ENCODE measurements around the gene SRP54.

Gene SRP54

GRCh38 chr14:34971381-34971780 lies 11.4 kb upstream of the SRP54 start:
- peaks cover 22% of the 10 kb centered on the region for H3K36me3 ChIP-seq (ENCODE audit: insufficient read depth, low read length)
- no peaks in the 10 kb centered on the region for H3K9me2 ChIP-seq (ENCODE audit: low read depth, low read length)
- H3K9me3 ChIP-seq (ENCODE audit: low read length), result no peaks in the 10 kb centered on the region
- no peaks in the 10 kb centered on the region for H3F3A ChIP-seq (ENCODE audit: insufficient read depth, low read length)
- H4K20me1 ChIP-seq (ENCODE audit: insufficient read depth, low read length), result no peaks in the 10 kb centered on the region
- no peaks in the 10 kb centered on the region for H3K27me3 ChIP-seq (ENCODE audit: insufficient read depth, low read length)
- TF ChIP-seq EZH2 (IDR thresholded peaks at IDR 0.05; ENCODE audit: borderline replicate concordance, low read length) (no peak), CTCF (IDR thresholded peaks at IDR 0.05; ENCODE audit: low read length) (no peak)
- H3K4me1 ChIP-seq (ENCODE audit: insufficient read depth, low read length, severe bottlenecking), result peaks cover 7% of the 10 kb centered on the region
- H3K79me2 ChIP-seq (ENCODE audit: insufficient read depth, low read length), result peaks cover 17% of the 10 kb centered on the region
- H2AFZ ChIP-seq (ENCODE audit: low read length), result no peak overlapping the region
- H3K4me3 ChIP-seq (ENCODE audit: low read depth, low read length, poor library complexity, severe bottlenecking), result no peak overlapping the region
- H3K4me2 ChIP-seq (ENCODE audit: low read length), result no peak overlapping the region
- no peak overlapping the region for H3K27ac ChIP-seq (ENCODE audit: low read depth, low read length, poor library complexity, severe bottlenecking)
- H3K9ac ChIP-seq (ENCODE audit: low read length), result no peak overlapping the region

GRCh38 chr14:34971801-34972200 lies 11.0 kb upstream of the SRP54 start:
- Histone ChIP-seq H3K4me3 (ENCODE audit: low read depth, low read length, poor library complexity, severe bottlenecking) (no peak overlapping the region), H3K36me3 (ENCODE audit: insufficient read depth, low read length) (peaks cover 20% of the 10 kb centered on the region), H3F3A (ENCODE audit: insufficient read depth, low read length) (no peaks in the 10 kb centered on the region), H4K20me1 (ENCODE audit: insufficient read depth, low read length) (no peaks in the 10 kb centered on the region), H3K79me2 (ENCODE audit: insufficient read depth, low read length) (peaks cover 20% of the 10 kb centered on the region), H3K9me3 (ENCODE audit: low read length) (no peaks in the 10 kb centered on the region), H2AFZ (ENCODE audit: low read length) (no peak overlapping the region), H3K4me2 (ENCODE audit: low read length) (peak overlapping the region; percentile 2; the same call in 1 of the 2 replicates), H3K27ac (ENCODE audit: low read depth, low read length, poor library complexity, severe bottlenecking) (peak overlapping the region; percentile 10), H3K9ac (ENCODE audit: low read length) (no peak overlapping the region), H3K4me1 (ENCODE audit: insufficient read depth, low read length, severe bottlenecking) (peaks cover 7% of the 10 kb centered on the region), H3K27me3 (ENCODE audit: insufficient read depth, low read length) (no peaks in the 10 kb centered on the region), H3K9me2 (ENCODE audit: low read depth, low read length) (no peaks in the 10 kb centered on the region)
- TF ChIP-seq EZH2 (IDR thresholded peaks at IDR 0.05; ENCODE audit: borderline replicate concordance, low read length) (no peak), CTCF (IDR thresholded peaks at IDR 0.05; ENCODE audit: low read length) (no peak)

GRCh38 chr14:34978444-34978843 lies 4.3 kb upstream of the SRP54 start:
- Histone ChIP-seq H2AFZ (ENCODE audit: low read length) (no peak overlapping the region), H3K9me2 (ENCODE audit: low read depth, low read length) (no peaks in the 10 kb centered on the region), H3K4me2 (ENCODE audit: low read length) (no peak overlapping the region), H3K4me3 (ENCODE audit: low read depth, low read length, poor library complexity, severe bottlenecking) (no peak overlapping the region), H3K27ac (ENCODE audit: low read depth, low read length, poor library complexity, severe bottlenecking) (no peak overlapping the region), H3K4me1 (ENCODE audit: insufficient read depth, low read length, severe bottlenecking) (peaks cover 9% of the 10 kb centered on the region), H3K79me2 (ENCODE audit: insufficient read depth, low read length) (peaks cover 38% of the 10 kb centered on the region), H3K36me3 (ENCODE audit: insufficient read depth, low read length) (no peaks in the 10 kb centered on the region), H4K20me1 (ENCODE audit: insufficient read depth, low read length) (no peaks in the 10 kb centered on the region), H3K9me3 (ENCODE audit: low read length) (no peaks in the 10 kb centered on the region), H3F3A (ENCODE audit: insufficient read depth, low read length) (no peaks in the 10 kb centered on the region), H3K9ac (ENCODE audit: low read length) (no peak overlapping the region), H3K27me3 (ENCODE audit: insufficient read depth, low read length) (no peaks in the 10 kb centered on the region)
- TF ChIP-seq CTCF (IDR thresholded peaks at IDR 0.05; ENCODE audit: low read length) (no peak), EZH2 (IDR thresholded peaks at IDR 0.05; ENCODE audit: borderline replicate concordance, low read length) (no peak)
